Measurements from ENCODE around the gene LONP1. TPM values are rescaled to one million over a fixed set of nuclear protein-coding genes. Genes with fewer than 3 reads are reported as not detected.
"Not testable (repeated sequence)": the region's sequence is repeated elsewhere in the genome, so short reads cannot be mapped to it uniquely, and the experiment has no call there.

Gene LONP1
- total RNA-seq, 1 donor = 46.4 TPM

- no peaks in the 10 kb centered on the region for H3K9me3 ChIP-seq (ENCODE audit: low read depth, low read length)
- peaks cover 33% of the 10 kb centered on the region for H3K4me1 ChIP-seq (ENCODE audit: insufficient read depth, low read length)
- H3K4me3 ChIP-seq (ENCODE audit: low read length) = peak within 1 kb of the TSS; percentile 98
- H3K27me3 ChIP-seq (ENCODE audit: insufficient read depth, low read length) = no peaks in the 10 kb centered on the region
These were observed 29.6 kb downstream of the LONP1 start, which contains the start of gene RPL36 for GRCh38 chr19:5690125-5690954. Gene RPL36 (plus strand): TSS chr19:5690295. CDS start chr19:5690508, 213 bp downstream.

GRCh38 chr19:5688262-5688881 is 31.6 kb downstream of the LONP1 start:
- H3K4me1 ChIP-seq (ENCODE audit: insufficient read depth, low read length) = peaks cover 33% of the 10 kb centered on the region
- not testable (repeated sequence) for H3K9me3 ChIP-seq (ENCODE audit: low read depth, low read length); H3K4me3 ChIP-seq (ENCODE audit: low read length); H3K27me3 ChIP-seq (ENCODE audit: insufficient read depth, low read length)

- peaks cover 33% of the 10 kb centered on the region for H3K4me1 ChIP-seq (ENCODE audit: insufficient read depth, low read length)
These were observed 32.4 kb downstream of the LONP1 start for GRCh38 chr19:5687360-5688198.

GRCh38 chr19:5686647-5687359 is 33.1 kb downstream of the LONP1 start:
- Histone ChIP-seq H3K9me3 (ENCODE audit: low read depth, low read length) (no peaks in the 10 kb centered on the region), H3K4me1 (ENCODE audit: insufficient read depth, low read length) (peaks cover 29% of the 10 kb centered on the region), H3K27me3 (ENCODE audit: insufficient read depth, low read length) (no peaks in the 10 kb centered on the region), H3K4me3 (ENCODE audit: low read length) (peak overlapping the region; percentile 46)

More at GRCh38 chr19:5687360-5688198, 32.4 kb downstream of the LONP1 start:
- peak overlapping the region; percentile 46 for H3K4me3 ChIP-seq (ENCODE audit: low read length)
- H3K9me3 ChIP-seq (ENCODE audit: low read depth, low read length) = no peaks in the 10 kb centered on the region
- H3K27me3 ChIP-seq (ENCODE audit: insufficient read depth, low read length) = no peaks in the 10 kb centered on the region

GRCh38 chr19:5686326-5686646 is 33.7 kb downstream of the LONP1 start:
- Histone ChIP-seq H3K9me3 (ENCODE audit: low read depth, low read length) (no peaks in the 10 kb centered on the region), H3K27me3 (ENCODE audit: insufficient read depth, low read length) (no peaks in the 10 kb centered on the region), H3K4me1 (ENCODE audit: insufficient read depth, low read length) (peaks cover 26% of the 10 kb centered on the region), H3K4me3 (ENCODE audit: low read length) (peak overlapping the region; percentile 46)

- Histone ChIP-seq H3K27me3 (ENCODE audit: insufficient read depth, low read length) (no peaks in the 10 kb centered on the region), H3K9me3 (ENCODE audit: low read depth, low read length) (no peaks in the 10 kb centered on the region), H3K4me1 (ENCODE audit: insufficient read depth, low read length) (peaks cover 26% of the 10 kb centered on the region), H3K4me3 (ENCODE audit: low read length) (no peak overlapping the region)
These were observed 35.1 kb downstream of the LONP1 start for GRCh38 chr19:5684694-5685430.

- Histone ChIP-seq H3K27me3 (ENCODE audit: insufficient read depth, low read length) (no peaks in the 10 kb centered on the region), H3K9me3 (ENCODE audit: low read depth, low read length) (no peaks in the 10 kb centered on the region), H3K4me3 (ENCODE audit: low read length) (no peak overlapping the region), H3K4me1 (ENCODE audit: insufficient read depth, low read length) (peaks cover 33% of the 10 kb centered on the region)
These were observed 36.6 kb downstream of the LONP1 start for GRCh38 chr19:5683177-5683886.

- Histone ChIP-seq H3K4me1 (ENCODE audit: insufficient read depth, low read length) (peaks cover 27% of the 10 kb centered on the region), H3K9me3 (ENCODE audit: low read depth, low read length) (no peaks in the 10 kb centered on the region), H3K4me3 (ENCODE audit: low read length) (no peak overlapping the region), H3K27me3 (ENCODE audit: insufficient read depth, low read length) (no peaks in the 10 kb centered on the region)
These were observed 37.9 kb downstream of the LONP1 start for GRCh38 chr19:5682107-5682482.

- Histone ChIP-seq H3K27me3 (ENCODE audit: insufficient read depth, low read length) (no peaks in the 10 kb centered on the region), H3K4me1 (ENCODE audit: insufficient read depth, low read length) (peaks cover 27% of the 10 kb centered on the region), H3K9me3 (ENCODE audit: low read depth, low read length) (no peaks in the 10 kb centered on the region), H3K4me3 (ENCODE audit: low read length) (no peak overlapping the region)
These were observed 38.4 kb downstream of the LONP1 start for GRCh38 chr19:5681391-5682106.

- peak within 1 kb of the TSS; percentile 99 for H3K4me3 ChIP-seq (ENCODE audit: low read length)
- no peaks in the 10 kb centered on the region for H3K27me3 ChIP-seq (ENCODE audit: insufficient read depth, low read length)
- peaks cover 20% of the 10 kb centered on the region for H3K4me1 ChIP-seq (ENCODE audit: insufficient read depth, low read length)
- no peaks in the 10 kb centered on the region for H3K9me3 ChIP-seq (ENCODE audit: low read depth, low read length)
These were observed 39.2 kb downstream of the LONP1 start, which contains the start of the genes HSD11B1L and MICOS13 for GRCh38 chr19:5680437-5681368. Gene HSD11B1L (plus strand): TSS chr19:5681027. CDS start chr19:5684833, 3,806 bp downstream. Gene MICOS13 (minus strand): TSS chr19:5680516. CDS start chr19:5680486, 30 bp downstream.

GRCh38 chr19:5680084-5680436 is 39.9 kb downstream of the LONP1 start:
- Histone ChIP-seq H3K4me3 (ENCODE audit: low read length) (peak overlapping the region; percentile 99), H3K9me3 (ENCODE audit: low read depth, low read length) (no peaks in the 10 kb centered on the region), H3K27me3 (ENCODE audit: insufficient read depth, low read length) (no peaks in the 10 kb centered on the region), H3K4me1 (ENCODE audit: insufficient read depth, low read length) (peaks cover 20% of the 10 kb centered on the region)

All from mononuclear cell (primary cell).